IMR-90 (cell line): ENCODE results near the gene S100A13.

ENCODE experiments used
- NFE2L2 ChIP-seq: fragments of 150-350 bp; IDR thresholded peaks from 2 replicates; pipeline ENCODE4 v1.6.1; 2016; ENCODE audit warnings: low read depth, mild to moderate bottlenecking, low read length
- POLR2A ChIP-seq: IDR thresholded peaks from 2 replicates; pipeline ENCODE4 v1.6.1; 2012; ENCODE audit warnings: mild to moderate bottlenecking, low read depth, low read length
- RAD21 ChIP-seq: IDR thresholded peaks from 2 replicates; pipeline ENCODE4 v1.6.1; 2012; ENCODE audit warnings: low read length, improper control_type of control experiment
- RCOR1 ChIP-seq: IDR thresholded peaks from 2 replicates; pipeline ENCODE4 v1.6.1; 2012; ENCODE audit warnings: mild to moderate bottlenecking, low read length, improper control_type of control experiment; ENCODE audit not compliant: insufficient replicate concordance
- TF ChIP-seq, protein P1 (sequence below): fragments of 150-350 bp; IDR thresholded peaks from 2 replicates; pipeline ENCODE4 v1.6.1; 2016; ENCODE audit warnings: low read depth, mild to moderate bottlenecking, low read length, moderate library complexity, borderline replicate concordance
- TF ChIP-seq, protein P2 (sequence below): conservative IDR thresholded peaks from 2 replicates; pipeline ENCODE4 v1.5.1; 2012; ENCODE audit warnings: mild to moderate bottlenecking, low read depth, low read length, improper control_type of control experiment

DNA sequence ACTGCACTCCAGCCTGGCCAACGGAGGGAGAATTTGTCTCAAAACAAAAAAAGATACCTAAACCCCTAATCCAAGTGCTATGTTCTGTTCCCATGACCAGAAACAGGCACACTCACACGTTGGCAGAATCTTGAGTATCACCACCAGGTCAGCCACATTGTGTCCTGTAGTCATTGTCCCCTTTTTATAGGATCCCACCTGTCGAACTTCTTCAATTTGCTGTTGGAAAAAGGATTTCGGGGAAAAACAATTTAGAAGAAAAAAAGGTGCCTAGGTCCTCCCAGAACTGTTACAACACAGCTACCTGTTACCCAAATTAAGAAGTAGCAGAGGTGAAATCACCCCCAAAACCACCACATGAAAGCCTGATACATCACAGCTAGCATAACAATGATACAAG lies 40.1 kb upstream of the S100A13 start:
- TF ChIP-seq NFE2L2 (no peak), RAD21 (no peak), POLR2A (no peak), RCOR1 (no peak)
- TF ChIP-seq, protein P1, sequence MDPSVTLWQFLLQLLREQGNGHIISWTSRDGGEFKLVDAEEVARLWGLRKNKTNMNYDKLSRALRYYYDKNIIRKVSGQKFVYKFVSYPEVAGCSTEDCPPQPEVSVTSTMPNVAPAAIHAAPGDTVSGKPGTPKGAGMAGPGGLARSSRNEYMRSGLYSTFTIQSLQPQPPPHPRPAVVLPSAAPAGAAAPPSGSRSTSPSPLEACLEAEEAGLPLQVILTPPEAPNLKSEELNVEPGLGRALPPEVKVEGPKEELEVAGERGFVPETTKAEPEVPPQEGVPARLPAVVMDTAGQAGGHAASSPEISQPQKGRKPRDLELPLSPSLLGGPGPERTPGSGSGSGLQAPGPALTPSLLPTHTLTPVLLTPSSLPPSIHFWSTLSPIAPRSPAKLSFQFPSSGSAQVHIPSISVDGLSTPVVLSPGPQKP, result no peak
- TF ChIP-seq, protein P2, sequence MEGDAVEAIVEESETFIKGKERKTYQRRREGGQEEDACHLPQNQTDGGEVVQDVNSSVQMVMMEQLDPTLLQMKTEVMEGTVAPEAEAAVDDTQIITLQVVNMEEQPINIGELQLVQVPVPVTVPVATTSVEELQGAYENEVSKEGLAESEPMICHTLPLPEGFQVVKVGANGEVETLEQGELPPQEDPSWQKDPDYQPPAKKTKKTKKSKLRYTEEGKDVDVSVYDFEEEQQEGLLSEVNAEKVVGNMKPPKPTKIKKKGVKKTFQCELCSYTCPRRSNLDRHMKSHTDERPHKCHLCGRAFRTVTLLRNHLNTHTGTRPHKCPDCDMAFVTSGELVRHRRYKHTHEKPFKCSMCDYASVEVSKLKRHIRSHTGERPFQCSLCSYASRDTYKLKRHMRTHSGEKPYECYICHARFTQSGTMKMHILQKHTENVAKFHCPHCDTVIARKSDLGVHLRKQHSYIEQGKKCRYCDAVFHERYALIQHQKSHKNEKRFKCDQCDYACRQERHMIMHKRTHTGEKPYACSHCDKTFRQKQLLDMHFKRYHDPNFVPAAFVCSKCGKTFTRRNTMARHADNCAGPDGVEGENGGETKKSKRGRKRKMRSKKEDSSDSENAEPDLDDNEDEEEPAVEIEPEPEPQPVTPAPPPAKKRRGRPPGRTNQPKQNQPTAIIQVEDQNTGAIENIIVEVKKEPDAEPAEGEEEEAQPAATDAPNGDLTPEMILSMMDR, result no peak
